Head of caudate nucleus (tissue), 42 donors: Measurements from ENCODE around the gene C4BPB.
A peak's percentile ranks its signal among the peaks of the same experiment; 100 is the strongest.
"Not testable (repeated sequence)": the region's sequence is repeated elsewhere in the genome, so short reads cannot be mapped to it uniquely, and the experiment has no call there.

Source experiments
- DNase-seq, 42 donors: peaks; one replicate each; pipeline versions ENCODE4 v3.0.0 to v3.0.0-alpha.2; 2020 to 2021; ENCODE audit warnings: mixed read lengths in 7 of 42
- intact Hi-C: fragments of 100-400 bp; cut with DNase I; formaldehyde crosslinking; loops from one replicate; pipeline ENCODE4 v1.15.0; 2022

The C4BPB gene

GRCh38 chr1:207088701-207089626 is at the start of gene C4BPB:
TSS of gene C4BPB (plus strand) at chr1:207088860. CDS start at chr1:207089532, 672 bp downstream.
- intact Hi-C loops = no loop called here
- DNase-seq = no peak

GRCh38 chr1:207039380-207040180 is 49.1 kb upstream of the C4BPB start:
- no peak for DNase-seq
- intact Hi-C loops = no loop called here

DNA sequence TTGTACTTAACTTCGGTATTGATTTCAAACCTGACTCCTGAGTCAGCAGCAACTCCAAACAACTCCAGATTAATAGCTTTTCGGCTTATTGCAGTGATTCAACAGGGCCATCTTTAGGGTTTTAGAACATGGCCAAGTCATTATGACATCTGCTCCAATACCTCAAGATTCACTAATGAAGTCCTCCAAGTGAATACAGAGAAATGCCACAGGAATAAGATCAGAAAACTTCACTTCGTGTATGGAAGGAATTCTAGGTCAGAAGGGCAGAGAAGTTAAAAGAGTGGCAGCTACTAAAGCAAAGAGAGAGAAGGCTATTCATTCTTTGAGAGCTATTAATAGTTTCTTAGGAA is 48.5 kb upstream of the C4BPB start:
- intact Hi-C loops = no loop called here

DNA sequence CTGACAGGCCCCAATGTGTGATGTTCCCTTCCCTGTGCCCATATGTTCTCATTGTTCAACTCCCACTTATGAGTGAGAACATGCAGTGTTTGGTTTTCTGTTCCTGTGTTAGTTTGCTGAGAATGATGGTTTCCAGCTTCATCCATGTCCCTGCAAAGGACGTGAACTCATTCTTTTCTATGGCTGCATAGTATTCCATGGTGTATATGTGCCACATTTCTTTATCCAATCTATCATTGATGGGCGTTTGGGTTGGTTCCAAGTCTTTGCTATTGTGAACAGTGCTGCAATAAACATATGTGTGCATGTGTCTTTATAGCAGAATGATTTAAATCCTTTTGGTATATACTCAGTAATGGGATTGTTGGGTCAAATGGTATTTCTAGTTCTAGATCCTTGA is 47.3 kb upstream of the C4BPB start:
- intact Hi-C loops, DNase-seq: not testable (repeated sequence)

More for the DNA sequence above, 48.5 kb upstream of the C4BPB start:
- DNase-seq = no peak

DNA sequence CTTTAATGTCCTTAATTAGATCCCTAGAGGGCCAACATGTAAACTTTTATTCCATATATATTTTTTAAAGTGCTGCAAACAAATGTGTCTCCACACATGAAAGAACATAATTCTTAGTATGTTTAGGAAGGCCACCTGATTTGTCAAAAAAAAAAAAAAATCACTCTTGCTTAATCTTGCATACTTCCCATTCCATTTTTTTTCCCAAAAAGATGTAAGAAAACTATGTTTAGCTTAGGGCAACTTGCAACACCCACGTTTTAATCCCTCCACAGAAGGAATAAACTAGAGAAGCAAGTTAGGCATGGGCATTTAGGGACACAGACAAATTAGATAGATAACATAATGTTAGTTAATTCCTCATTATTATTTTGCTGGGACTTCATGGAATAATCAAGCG is 43.2 kb upstream of the C4BPB start:
- intact Hi-C loops = no loop called here
- no peak for DNase-seq

DNA sequence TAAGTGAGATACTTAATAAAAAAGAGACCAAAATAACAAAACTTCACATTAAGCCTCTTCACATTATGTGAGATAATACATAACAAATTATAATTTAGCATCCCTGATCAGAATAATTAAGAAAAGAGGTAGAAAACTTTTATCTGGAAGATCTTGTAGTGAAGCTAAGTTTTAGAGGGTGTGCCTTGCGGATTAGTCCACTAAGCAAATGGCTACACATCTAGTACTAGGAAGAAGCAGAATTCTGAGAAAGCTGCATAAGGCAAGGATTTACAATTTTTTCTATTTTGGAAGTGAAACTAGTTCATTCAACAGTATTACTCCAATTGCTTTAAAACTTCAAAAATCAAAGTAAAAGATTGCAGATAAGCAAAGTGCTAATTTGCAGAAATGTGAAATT is 41.2 kb upstream of the C4BPB start:
- intact Hi-C loops = no loop called here
- DNase-seq = no peak

- intact Hi-C loops = no loop called here
Measured at GRCh38 chr1:207048041-207048440, 40.6 kb upstream of the C4BPB start.

DNA sequence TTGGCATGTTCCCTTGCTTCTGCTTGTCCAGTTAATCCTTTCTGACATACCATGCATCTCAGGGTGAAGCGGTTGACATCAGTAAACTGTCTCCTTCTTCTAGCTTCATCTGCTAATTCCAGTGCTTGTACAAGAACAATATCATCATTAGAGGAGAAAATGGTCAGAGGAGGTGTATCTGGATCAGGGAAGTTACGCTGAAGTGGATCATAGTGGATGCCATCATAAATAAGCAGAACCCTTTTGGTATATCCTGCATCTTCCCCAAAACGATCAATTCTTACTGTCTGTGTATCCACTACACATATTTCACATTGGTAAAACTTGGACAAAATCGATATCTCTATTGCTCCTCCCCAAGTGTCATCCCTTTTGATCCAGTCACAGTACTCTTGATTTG is 39.6 kb upstream of the C4BPB start:
- intact Hi-C loops = no loop called here

More at GRCh38 chr1:207048041-207048440, 40.6 kb upstream of the C4BPB start:
- DNase-seq = no peak

DNA sequence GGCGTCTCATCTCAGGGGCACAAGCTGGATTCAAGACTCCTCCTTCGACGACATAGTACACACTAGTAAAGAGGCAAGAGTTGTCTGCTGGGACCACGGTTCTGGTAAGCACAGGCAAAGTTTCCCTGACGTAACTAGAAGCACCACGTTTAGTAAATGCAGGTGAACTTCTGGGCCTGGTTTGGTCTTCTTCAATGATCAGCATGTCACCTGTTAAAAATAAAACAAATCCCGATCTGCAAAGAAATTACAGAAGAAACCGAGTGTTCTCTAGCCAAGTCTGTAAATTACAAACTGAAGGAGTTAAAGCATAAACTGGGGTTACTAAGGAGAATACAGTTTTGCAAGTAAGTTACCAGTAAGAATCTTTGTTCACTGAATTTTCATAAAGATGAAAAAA is 39.1 kb upstream of the C4BPB start:
- no peak for DNase-seq
- intact Hi-C loops = no loop called here

More for the DNA sequence above, 39.6 kb upstream of the C4BPB start:
- no peak for DNase-seq

- DNase-seq = peak in 36 of 42 donors; percentile 23 to 86 (median 66)
- intact Hi-C loops = no loop called here
Measured at GRCh38 chr1:207049974-207050391, 38.7 kb upstream of the C4BPB start.

GRCh38 chr1:207050480-207051190 is 38.0 kb upstream of the C4BPB start:
- peak; percentile 82 to 96 (median 91) for DNase-seq
- intact Hi-C loops = no loop called here

DNA sequence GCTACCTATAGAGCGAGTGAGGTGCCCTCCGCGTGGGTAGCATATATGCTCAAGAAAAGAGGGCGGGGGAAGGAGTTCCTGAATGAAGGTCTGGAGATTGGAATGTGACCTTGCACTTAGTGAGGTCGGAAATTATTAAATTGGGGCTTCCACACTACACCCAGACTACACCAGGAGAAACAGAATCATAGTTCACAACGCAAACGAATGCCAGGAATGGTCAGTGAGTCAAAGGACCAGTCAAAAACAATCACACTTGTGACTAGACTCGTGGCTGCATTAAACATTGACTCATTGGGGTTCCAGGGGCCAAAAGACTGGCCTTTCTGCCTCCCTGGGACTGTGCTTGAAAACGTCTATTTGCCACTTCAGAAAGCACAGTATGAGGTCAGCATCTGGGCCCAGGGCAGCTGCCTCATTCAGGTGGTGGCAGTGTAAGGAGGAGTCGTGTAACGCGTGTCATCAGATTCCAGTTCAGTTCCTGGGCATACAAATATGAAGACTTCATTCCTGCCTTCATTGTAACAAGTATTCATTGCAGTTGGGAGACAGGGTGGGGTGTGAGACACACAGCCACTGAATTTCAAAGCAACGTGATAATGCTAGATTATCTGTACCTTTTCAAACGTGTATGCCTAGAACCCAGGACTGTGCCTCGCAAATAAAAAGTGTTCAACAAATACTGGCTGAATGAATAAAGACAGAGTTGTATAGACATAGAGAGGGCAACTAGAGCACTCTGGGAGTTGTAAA is 37.3 kb upstream of the C4BPB start, which contains the start of gene YOD1:
Gene YOD1 (minus strand): TSS at position 18 of the 753 bp plus-strand sequence. CDS start 178 bp downstream, outside the sequence.
- peak in 8 of 42 donors; percentile 23 to 66 (median 36) for DNase-seq
- intact Hi-C loops = no loop called here

DNA sequence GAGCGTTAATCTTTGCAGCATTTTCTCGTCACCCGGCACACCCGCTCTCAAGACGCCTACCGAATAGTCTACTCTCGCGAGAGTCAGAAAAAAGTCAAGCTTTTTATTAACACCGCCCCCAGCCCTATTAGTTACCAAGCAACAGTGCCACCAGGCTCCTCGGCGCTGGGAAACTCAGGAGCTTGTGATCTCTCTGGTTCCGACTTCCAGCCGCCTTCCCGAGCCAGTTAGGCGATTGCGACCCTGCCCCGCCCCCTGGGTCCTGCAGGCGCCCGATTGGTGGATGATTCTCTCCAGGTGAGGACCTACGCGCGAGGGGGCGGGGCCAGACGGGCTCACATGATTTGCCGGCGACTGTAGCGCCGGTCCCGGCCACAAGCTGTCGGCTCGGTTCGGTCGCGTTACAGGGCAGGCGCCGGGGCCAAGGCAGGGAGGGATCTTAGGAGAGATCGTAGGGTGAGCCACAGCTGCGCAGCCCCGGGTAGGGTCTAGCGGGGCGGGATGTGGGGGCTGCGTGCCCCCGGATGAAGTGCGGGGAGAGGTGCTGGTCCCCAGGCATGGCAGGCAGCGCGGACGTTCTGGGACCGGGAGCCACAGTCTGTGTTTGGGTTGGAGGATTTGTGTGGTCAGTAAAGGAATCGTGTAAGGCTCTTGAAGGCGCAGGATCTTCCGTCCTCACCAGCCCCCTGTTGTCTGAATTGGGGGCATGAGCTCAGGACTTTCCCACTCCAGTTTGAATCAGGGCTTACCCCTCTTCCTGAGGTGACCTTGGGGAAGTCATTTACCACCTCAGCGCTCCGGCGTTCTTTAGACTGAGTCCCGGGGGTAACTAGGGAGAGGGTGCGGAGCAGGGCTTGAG is 35.5 kb upstream of the C4BPB start, which contains the start of gene PFKFB2:
Gene PFKFB2 (plus strand): TSS at position 365 of the 859 bp plus-strand sequence. CDS start 1,443 bp downstream, outside the sequence.
- peak; percentile 93 to 99 (median 98) for DNase-seq
- intact Hi-C loops = no loop called here

GRCh38 chr1:207054491-207054890 is 34.2 kb upstream of the C4BPB start:
- intact Hi-C loops = no loop called here

DNA sequence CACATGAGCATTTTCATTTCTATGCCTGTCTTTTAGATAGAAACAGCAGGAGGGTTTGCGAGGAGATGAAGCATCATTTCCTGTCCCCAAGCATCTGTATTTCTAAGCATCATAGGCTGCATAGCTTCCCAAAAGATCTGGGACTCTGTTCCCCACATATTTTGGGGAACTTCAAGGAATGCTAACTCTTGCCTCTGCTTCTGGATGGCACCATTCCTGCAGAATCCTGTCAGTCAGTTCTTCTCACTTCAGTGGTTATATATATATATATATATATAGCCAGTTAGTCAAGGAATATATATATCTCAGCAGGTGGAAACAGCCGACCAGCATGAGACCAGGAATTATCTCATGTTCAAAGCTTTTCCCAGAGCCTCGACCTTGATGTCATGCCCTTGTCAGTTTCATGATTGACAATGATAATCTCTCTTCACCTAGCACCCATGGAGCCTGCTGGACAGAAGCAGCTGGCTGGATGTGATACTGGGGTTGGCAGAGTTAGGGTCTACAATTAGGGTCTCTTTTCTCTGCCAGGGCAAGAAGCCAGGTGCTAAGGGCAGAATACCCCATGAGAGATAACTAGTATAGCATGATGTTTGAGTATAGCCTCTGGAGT is 33.2 kb upstream of the C4BPB start:
- intact Hi-C loops = no loop called here
- no peak for DNase-seq

More at GRCh38 chr1:207054491-207054890, 34.2 kb upstream of the C4BPB start:
- DNase-seq = no peak

DNA sequence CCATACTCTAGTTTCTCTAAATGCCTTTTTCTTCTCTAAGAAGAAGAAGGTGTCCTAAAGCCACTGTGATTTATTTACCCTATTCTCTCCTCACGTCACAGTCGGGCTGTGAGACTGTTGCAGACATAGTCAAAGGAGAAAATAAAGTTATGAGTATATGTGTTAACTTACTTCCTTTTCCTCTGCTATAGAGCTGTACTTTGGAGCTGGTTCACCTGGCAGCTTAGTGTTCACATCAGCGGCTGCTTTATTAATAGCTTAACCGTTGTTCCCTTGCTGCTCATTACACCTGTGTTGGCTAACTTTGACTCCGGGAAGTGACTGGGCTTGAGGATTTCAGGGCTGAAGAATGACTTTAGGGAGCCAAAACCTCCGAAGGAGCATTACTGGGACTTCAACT is 32.0 kb upstream of the C4BPB start:
- intact Hi-C loops = no loop called here
- no peak for DNase-seq

DNA sequence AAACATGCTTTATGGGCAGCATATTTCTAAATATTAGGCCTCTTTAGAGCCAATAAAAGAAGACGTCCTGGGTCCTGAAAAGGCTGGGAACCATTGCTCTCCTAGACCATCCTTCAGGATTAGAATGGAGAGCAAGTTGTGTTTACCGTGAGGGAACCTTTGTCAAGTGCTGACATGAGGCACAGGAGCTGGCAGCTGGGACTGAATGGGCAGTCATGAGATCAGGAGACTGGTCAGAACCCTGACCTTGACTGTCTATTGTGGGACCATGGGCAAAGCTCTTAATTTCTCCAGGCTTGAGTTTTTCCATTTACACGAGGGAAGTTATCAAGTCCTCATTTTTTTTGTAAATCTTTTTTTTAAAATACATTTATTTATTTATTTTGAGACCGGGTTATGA is 30.4 kb upstream of the C4BPB start:
- intact Hi-C loops = no loop called here
- DNase-seq = no peak
